PC-9 (cell line): ENCODE results near the gene PTPRT. TPM values are rescaled to one million over a fixed set of nuclear protein-coding genes. Genes with fewer than 3 reads are reported as not detected.

ENCODE experiments used
- BruUV-seq: library from RNA; stranded (reverse); fragments of 400-500 nt; replicated peaks from 2 replicates; lab custom pipeline; 2021; lab: Mats Ljungman, UMichigan
- CTCF ChIA-PET: fragments of 300-600 bp; sonication (Branson Sonifier 250); formaldehyde crosslinking; loops from one replicate; lab custom pipeline; 2022; ENCODE audit warnings: antibody characterized with exemption; lab: Charles Lee
- POLR2A ChIA-PET: fragments of 300-600 bp; sonication (Branson Sonifier 250); formaldehyde crosslinking; loops from one replicate; lab custom pipeline; 2022; ENCODE audit warnings: antibody characterized with exemption; ENCODE audit not compliant: unreplicated experiment; lab: Charles Lee
- DNase-seq, 2 experiments: peaks; one replicate each; pipeline versions ENCODE4 v3.0.0 to v3.0.0-alpha.2; 2015 to 2022; ENCODE audit warnings: mixed read lengths in 1 of 2
- H2AFZ ChIP-seq: fragments of 200-600 bp; sonication (generic); 2 replicates; pipeline ENCODE4 v1.8.1; 2017; ENCODE audit warnings: antibody characterized with exemption
- H3F3A ChIP-seq: fragments of 200-600 bp; sonication (generic); 2 replicates; pipeline ENCODE4 v1.8.1; 2017; ENCODE audit warnings: antibody characterized with exemption, mild to moderate bottlenecking, low read depth; ENCODE audit not compliant: insufficient read depth
- H3K27ac ChIP-seq: fragments of 200-600 bp; sonication (generic); 2 replicates; pipeline ENCODE4 v1.6.1; 2016; ENCODE audit warnings: mixed run types
- H3K27me3 ChIP-seq: fragments of 200-600 bp; sonication (generic); 2 replicates; pipeline ENCODE4 v1.6.1; 2016; ENCODE audit warnings: low read depth, mixed run types; ENCODE audit not compliant: insufficient read depth
- H3K36me3 ChIP-seq: fragments of 200-600 bp; sonication (generic); 2 replicates; pipeline ENCODE4 v1.6.1; 2016; ENCODE audit warnings: low read depth, mixed run types
- H3K4me1 ChIP-seq: fragments of 200-600 bp; sonication (generic); replicated peaks from 2 replicates; pipeline ENCODE4 v1.6.1; 2016; ENCODE audit warnings: mixed run types; ENCODE audit not compliant: insufficient read depth
- H3K4me2 ChIP-seq: fragments of 200-600 bp; sonication (generic); 2 replicates; pipeline ENCODE4 v1.6.1; 2017; ENCODE audit warnings: mixed run types
- H3K4me3 ChIP-seq: fragments of 200-600 bp; sonication (generic); 2 replicates; pipeline ENCODE4 v1.6.1; 2016; ENCODE audit warnings: mixed run types
- H3K79me2 ChIP-seq: fragments of 200-600 bp; sonication (generic); 2 replicates; pipeline ENCODE4 v1.6.1; 2017; ENCODE audit warnings: low read depth, mixed run types
- H3K9me2 ChIP-seq: fragments of 200-600 bp; sonication (generic); 2 replicates; pipeline ENCODE4 v1.8.1; 2017; ENCODE audit warnings: mild to moderate bottlenecking; ENCODE audit not compliant: insufficient read depth
- H3K9me3 ChIP-seq: fragments of 200-600 bp; sonication (generic); 2 replicates; pipeline ENCODE4 v1.8.1; 2016; ENCODE audit warnings: low read depth; ENCODE audit not compliant: insufficient read depth
- H4K20me1 ChIP-seq: fragments of 200-600 bp; sonication (generic); 2 replicates; pipeline ENCODE4 v1.8.1; 2017; ENCODE audit not compliant: insufficient read depth
- EZH2 ChIP-seq: fragments of 200-600 bp; sonication (generic); IDR thresholded peaks from 2 replicates; pipeline ENCODE4 v1.8.0; 2017; ENCODE audit warnings: antibody characterized with exemption, low read depth
- intact Hi-C: fragments of 100-400 bp; cut with micrococcal nuclease; formaldehyde crosslinking; loops from one replicate; pipeline ENCODE4 v1.10.0; 2022; ENCODE audit not compliant: unreplicated experiment
- total RNA-seq: library from RNA; stranded (reverse); gene quantifications from 2 replicates; pipeline ENCODE4 v1.2.3, GENCODE V29; 2021
- TF ChIP-seq, protein P1 (sequence below): fragments of 200-600 bp; sonication (generic); conservative IDR thresholded peaks from 2 replicates; pipeline ENCODE4 v1.6.1; 2017; ENCODE audit warnings: mixed run types, antibody characterized with exemption, mild to moderate bottlenecking, moderate library complexity

Gene PTPRT
- total RNA-seq, 1 experiment from 2014 or later = not detected

DNA sequence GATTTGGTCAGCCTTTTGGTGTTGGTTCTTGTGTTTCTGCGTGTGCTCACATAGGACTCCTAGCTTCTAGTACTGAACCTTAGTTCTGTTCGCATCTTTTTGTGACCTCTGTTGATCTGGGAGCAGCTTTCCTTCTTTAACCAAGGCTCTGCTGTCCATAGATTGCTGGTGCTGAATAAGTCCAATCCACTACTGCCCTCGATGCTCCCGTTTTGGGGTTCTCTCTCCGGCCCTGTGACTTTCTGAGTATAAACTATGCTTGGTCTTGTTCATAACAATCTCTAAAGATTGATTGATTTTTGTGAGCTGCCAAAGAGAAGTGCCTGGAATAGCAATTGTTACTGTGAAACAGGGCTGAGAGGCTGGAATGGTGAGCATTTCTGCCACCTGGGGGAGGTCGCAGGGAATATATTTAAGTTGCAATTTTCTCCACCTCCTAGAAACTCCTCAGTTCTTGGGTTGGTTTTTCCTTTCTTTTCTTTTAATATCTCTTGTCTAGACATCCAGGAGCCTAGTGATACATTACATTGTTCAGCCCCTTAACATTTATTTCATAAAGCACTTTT lies 1148.6 kb downstream of the PTPRT start:
- Histone ChIP-seq H3K4me1 (no peaks in the 10 kb centered on the region), H3F3A (no peaks in the 10 kb centered on the region), H3K27me3 (no peaks in the 10 kb centered on the region), H4K20me1 (no peaks in the 10 kb centered on the region; the same call in 1 of the 2 replicates), H3K79me2 (no peaks in the 10 kb centered on the region), H3K4me3 (no peak overlapping the region), H3K27ac (no peak overlapping the region), H3K9me3 (no peaks in the 10 kb centered on the region), H3K9me2 (no peaks in the 10 kb centered on the region), H3K4me2 (no peak overlapping the region), H3K36me3 (no peaks in the 10 kb centered on the region), H2AFZ (no peak overlapping the region)
- ChIA-PET CTCF (no interaction called here), POLR2A (no interaction called here)
- no TSS peak for BruUV-seq
- TF ChIP-seq, protein P1, sequence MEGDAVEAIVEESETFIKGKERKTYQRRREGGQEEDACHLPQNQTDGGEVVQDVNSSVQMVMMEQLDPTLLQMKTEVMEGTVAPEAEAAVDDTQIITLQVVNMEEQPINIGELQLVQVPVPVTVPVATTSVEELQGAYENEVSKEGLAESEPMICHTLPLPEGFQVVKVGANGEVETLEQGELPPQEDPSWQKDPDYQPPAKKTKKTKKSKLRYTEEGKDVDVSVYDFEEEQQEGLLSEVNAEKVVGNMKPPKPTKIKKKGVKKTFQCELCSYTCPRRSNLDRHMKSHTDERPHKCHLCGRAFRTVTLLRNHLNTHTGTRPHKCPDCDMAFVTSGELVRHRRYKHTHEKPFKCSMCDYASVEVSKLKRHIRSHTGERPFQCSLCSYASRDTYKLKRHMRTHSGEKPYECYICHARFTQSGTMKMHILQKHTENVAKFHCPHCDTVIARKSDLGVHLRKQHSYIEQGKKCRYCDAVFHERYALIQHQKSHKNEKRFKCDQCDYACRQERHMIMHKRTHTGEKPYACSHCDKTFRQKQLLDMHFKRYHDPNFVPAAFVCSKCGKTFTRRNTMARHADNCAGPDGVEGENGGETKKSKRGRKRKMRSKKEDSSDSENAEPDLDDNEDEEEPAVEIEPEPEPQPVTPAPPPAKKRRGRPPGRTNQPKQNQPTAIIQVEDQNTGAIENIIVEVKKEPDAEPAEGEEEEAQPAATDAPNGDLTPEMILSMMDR = no peak
- no peak for TF ChIP-seq EZH2
- no peak for DNase-seq
- intact Hi-C loops = no loop called here

DNA sequence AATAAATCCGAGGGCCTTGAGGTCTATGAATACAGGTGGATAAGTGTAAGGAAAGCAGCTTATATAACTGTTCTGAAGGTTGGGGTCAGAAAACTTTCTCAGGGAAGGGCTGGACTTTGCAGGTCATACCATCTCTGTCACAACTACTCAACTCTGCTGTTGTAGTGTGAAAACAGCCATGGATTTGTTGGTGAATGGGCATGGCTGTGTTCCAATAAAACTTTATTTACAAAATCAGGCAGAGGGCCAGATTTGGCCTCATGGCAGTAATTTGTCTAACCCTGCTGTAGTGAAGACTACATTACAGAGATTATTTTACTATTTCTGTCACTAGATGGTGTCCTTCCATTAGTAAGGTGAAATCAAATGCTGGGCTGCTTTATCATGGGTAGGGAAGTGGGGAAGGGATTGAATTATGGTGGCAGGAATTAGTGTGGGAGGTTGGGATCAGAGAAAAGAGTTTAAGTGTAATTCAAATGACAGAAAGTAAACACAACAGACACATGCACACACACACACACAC lies 1161.9 kb downstream of the PTPRT start:
- H3K4me3 ChIP-seq = no peak overlapping the region
- no peak overlapping the region for H3K4me2 ChIP-seq
- no peaks in the 10 kb centered on the region for H3K9me2 ChIP-seq
- H2AFZ ChIP-seq = no peak overlapping the region
- H3K79me2 ChIP-seq = no peaks in the 10 kb centered on the region
- no peaks in the 10 kb centered on the region for H3K4me1 ChIP-seq
- no peaks in the 10 kb centered on the region for H3K27me3 ChIP-seq
- DNase-seq = no peak
- no peak for TF ChIP-seq EZH2
- TF ChIP-seq, protein P1 = no peak
- no peaks in the 10 kb centered on the region for H3K9me3 ChIP-seq
- ChIA-PET CTCF (no interaction called here), POLR2A (no interaction called here)
- no peak overlapping the region for H3K27ac ChIP-seq
- no TSS peak for BruUV-seq
- H3F3A ChIP-seq = no peaks in the 10 kb centered on the region
- H4K20me1 ChIP-seq = no peaks in the 10 kb centered on the region
- intact Hi-C loops = no loop called here
- no peaks in the 10 kb centered on the region for H3K36me3 ChIP-seq

DNA sequence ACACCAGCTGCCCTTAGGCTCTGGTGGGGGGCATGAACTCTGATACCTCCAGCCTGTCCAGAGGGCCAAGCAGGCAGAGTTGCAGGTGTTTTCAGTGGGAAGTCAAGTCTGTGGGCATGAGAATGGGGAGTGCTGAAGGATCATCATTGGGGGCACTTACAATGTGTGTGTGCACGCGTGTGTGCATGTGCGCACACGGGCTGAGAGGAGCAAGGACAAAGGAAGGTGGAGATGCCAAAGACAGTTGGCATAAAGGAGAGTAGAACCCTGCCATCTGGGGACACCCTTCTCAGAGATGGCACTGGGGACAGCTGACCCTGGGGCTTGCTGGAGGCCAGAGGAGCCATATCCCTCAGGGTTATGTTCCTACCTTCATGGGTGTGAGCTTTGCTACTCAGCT lies 1163.1 kb downstream of the PTPRT start:
- POLR2A ChIA-PET = no interaction called here
- intact Hi-C loops = no loop called here
- H3K4me1 ChIP-seq = no peaks in the 10 kb centered on the region

More for the DNA sequence above, 1163.1 kb downstream of the PTPRT start:
- no peaks in the 10 kb centered on the region for H3K27me3 ChIP-seq
- H2AFZ ChIP-seq = no peak overlapping the region
- H3K79me2 ChIP-seq = no peaks in the 10 kb centered on the region
- DNase-seq = no peak
- no peaks in the 10 kb centered on the region for H3K9me3 ChIP-seq
- no peak overlapping the region for H3K4me3 ChIP-seq
- BruUV-seq = no TSS peak
- H3K4me2 ChIP-seq = no peak overlapping the region
- H3K36me3 ChIP-seq = no peaks in the 10 kb centered on the region
- TF ChIP-seq, protein P1 = no peak
- TF ChIP-seq EZH2 = no peak
- no peaks in the 10 kb centered on the region for H3F3A ChIP-seq
- no peaks in the 10 kb centered on the region for H3K9me2 ChIP-seq
- CTCF ChIA-PET = interaction anchor here (0.6 kb wide), 1 partner anchor 1383 kb away, joined by 3 read pairs; no protein-coding TSS in a partner anchor
- H4K20me1 ChIP-seq = no peaks in the 10 kb centered on the region
- H3K27ac ChIP-seq = no peak overlapping the region
